ENCODE measurements around the gene KCNK17.

DNA sequence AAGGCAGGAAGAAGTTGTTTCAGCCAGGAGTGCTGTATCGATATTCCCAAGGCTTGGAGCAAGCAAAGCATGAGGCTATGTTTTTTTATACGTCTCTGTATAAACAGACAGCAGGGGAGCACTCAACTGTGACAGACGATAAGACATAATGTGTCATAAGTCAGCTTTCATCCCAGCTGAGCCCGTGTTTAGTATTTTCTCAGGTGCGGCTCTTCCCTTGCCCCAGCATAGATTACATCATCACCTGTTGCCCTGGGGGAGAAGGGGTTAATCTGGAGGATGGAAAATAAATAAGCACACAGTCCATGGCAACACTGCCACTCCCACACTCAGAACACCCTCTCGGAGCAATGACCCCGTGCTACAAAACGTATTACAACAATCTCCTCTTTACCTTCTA is 62.8 kb downstream of the KCNK17 start:
- TF ChIP-seq POLR2A (IDR thresholded peaks at IDR 0.05) (no peak), POLR2AphosphoS5 (IDR thresholded peaks at IDR 0.05) (no peak), CTCF (IDR thresholded peaks at IDR 0.05) (no peak)
